ENCODE results near the gene MX2.
"Not testable (repeated sequence)": the region's sequence is repeated elsewhere in the genome, so short reads cannot be mapped to it uniquely, and the experiment has no call there.

The MX2 gene

GRCh38 chr21:41418393-41418792 is 56.6 kb downstream of the MX2 start:
- no peak for DNase-seq

GRCh38 chr21:41418956-41419680 is 57.3 kb downstream of the MX2 start:
- no peak for DNase-seq

DNA sequence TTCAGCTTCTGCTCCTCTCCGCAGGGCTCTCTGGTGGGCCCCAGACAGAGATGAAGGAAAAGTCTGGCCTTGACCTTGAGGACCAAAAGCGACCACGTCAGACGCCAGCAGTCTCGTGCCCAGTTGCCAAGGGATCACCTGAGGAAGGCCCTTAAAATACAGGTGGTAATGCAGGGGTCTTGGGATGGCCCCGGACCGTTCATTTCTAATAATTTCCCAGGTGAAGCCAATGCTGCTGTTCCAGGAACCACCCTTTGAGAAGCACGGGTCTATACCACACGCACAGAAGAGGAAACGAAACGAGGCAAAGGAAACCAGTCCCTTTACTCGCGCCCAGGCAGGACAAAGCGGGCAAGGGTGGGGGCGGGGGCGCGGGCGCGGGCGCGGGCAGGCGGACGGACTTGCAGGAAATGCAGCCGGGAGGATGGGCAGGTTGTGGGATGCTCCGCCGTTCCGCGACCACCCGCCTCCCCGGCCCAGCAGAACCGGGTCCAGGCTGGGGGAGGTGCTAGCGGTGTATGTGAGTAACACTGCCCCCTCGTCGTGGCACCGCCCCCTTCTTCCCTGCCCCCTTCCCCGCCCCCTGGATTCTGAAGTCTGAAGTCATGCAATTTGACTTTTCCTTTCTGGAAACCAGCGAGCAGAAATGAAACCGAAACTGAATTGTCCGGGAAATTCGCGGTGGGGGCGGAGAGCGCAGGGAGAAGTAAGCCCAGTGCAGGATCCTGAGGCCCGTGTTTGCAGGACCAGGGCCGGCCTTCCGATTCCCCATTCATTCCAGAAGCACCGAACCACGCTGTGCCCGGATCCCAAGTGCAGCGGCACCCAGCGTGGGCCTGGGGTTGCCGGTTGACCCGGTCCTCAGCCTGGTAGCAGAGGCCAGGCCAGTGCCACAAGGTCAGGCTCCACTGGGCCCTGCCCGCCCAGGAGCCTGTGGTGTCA is 58.4 kb downstream of the MX2 start:
- peak; percentile 86 to 94 (median 88) for DNase-seq

GRCh38 chr21:41420998-41421397 is 59.2 kb downstream of the MX2 start:
- not testable (repeated sequence) for DNase-seq

DNA sequence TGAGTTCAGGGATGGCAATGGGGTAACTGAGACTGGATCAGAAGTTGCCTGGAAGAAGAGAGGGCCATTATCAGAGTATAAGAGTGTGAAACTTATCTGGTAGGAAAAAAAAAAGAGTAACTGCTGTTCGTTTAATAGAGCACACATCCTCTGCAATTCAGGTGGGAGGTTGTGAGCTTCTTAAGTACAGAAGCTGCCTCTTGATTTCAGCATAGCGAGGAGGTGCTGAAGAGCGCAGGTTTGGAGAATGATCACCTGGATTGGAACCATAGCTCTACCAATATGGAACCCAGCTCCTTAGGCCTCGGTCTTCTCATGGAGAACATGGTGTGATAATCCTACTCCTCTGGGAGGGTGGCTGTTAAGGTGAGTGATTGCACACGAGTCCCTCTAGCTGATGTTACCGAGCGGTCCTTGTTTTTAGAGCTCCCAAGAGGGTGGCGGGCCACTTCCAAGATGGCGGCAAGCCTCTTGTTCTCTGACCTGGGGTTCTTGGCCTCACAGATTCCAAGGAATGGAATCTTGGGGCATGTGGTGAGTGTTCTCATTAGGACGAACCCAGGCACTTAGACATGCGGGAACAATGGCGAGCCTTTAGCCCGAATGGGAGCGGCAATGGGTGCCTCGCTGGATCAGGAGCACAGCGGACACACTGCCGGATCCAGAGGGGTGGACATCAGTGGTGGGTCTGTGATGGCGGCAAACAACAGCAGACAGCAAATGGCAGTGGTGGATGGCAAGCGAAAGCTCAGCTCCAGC is 60.9 kb downstream of the MX2 start:
- DNase-seq: no peak

- not testable (repeated sequence) for DNase-seq
Observed at GRCh38 chr21:41423305-41423636, 61.4 kb downstream of the MX2 start.

GRCh38 chr21:41425588-41425953 is 63.7 kb downstream of the MX2 start:
- no peak for DNase-seq

- DNase-seq: peak; percentile 43 to 74 (median 58)
Observed at GRCh38 chr21:41425954-41426675, 64.3 kb downstream of the MX2 start, which contains the start of gene MX1. TSS of gene MX1 (plus strand) at chr21:41426239. CDS start at chr21:41432071, 5,832 bp downstream.

DNA sequence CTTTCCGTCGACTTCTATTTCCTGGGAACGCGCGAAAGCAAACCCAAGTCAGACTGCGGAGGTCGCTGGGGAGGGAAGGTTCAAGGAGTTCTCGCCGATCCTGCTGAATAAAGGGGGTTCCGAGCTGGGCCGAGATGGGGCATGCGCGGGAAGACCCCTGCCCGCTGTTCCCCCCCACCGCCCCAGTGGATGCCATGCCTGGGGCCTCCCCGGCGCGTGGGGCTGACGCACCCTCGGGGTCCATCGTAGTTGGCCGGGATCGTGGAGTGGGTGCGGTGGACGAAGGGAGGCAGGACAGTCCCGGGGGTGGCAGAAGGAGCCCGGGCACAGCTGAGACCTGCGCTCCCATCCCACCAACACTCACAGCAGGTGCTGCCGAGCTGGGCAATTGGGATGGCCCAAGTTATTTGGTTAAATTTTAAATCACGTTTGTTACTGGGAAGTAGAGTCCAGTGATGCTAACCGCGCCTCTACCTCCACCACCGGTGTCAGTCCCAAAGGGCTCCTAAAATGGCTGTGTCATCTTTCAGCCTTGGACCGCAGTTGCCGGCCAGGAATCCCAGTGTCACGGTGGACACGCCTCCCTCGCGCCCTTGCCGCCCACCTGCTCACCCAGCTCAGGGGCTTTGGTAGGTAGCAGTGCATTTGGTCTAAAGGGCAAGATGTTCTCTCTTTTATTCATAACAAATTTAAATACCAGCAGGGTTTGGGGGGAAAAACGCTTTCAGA is 65.0 kb downstream of the MX2 start:
- no peak for DNase-seq

DNA sequence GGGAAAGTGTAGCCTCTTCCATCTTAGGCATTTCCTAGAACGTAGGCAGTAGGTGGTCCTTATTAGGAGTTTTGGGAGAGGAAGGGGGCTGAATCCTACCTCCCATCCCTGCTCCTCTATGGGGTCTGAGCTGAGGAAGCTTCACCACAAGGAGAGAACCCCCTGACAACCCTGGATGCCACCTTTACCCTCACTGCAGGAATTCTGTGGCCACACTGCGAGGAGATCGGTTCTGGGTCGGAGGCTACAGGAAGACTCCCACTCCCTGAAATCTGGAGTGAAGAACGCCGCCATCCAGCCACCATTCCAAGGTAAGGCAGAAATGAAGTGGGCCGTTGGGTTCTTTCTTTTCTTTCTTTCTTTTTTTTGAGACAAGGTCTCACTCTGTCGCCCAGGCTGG is 65.7 kb downstream of the MX2 start:
- no peak for DNase-seq

DNA sequence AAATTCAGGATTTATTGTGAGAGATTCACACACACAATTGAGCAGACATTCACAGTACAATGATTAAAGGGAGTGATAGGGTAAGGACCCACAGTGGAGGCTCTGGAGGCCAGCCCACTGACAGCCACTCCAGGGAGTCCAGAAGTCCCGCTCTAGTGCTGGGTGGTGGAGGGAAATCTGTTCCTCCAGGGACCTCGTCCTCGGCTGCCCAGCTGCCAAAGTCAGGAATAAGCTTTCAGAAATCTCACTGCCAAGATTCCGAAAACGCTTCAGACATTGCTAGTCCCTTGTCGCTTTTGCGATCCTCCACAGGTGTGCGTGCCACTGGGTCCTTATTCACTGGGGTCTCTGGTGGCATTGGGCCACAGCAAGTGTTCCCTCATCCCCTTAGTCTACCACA is 66.5 kb downstream of the MX2 start:
- DNase-seq: no peak

- no peak for DNase-seq
Observed at GRCh38 chr21:41428847-41429246, 67.0 kb downstream of the MX2 start.

- DNase-seq: no peak
Observed at GRCh38 chr21:41429305-41429704, 67.5 kb downstream of the MX2 start.

GRCh38 chr21:41429925-41430491 is 68.2 kb downstream of the MX2 start:
- no peak for DNase-seq

DNA sequence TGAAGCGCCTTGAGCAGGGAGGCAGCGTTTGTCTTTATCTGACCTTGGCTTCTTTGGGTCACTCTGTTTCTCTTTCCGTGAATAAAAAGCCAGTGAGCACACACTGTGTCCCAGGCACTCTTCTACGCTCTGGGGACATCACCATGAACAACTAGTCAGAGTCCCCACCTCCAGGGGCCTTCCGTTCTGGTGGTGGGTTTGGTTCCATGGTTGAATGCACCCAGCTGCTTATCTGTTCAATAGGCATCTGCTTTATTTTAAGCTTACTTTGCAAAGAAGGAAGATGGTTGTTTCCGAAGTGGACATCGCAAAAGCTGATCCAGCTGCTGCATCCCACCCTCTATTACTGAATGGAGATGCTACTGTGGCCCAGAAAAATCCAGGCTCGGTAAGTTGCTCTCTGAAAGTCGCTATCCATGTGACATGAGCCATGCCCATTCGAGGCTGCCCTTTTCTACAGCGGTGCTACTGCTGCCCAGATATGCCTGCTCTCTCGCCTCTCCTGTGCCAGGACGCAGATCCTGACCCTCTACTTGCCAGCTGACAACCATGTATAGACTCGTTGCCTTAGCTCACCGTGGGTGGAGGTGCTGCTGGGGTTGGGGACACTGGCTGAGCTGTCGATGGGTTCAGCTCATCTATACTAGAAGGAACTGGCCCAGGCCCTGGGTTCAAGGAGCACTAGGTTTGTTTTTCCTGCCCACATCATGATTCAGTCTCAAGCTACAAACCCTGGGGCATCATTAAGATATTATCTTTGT is 70.1 kb downstream of the MX2 start:
- DNase-seq: no peak

DNA sequence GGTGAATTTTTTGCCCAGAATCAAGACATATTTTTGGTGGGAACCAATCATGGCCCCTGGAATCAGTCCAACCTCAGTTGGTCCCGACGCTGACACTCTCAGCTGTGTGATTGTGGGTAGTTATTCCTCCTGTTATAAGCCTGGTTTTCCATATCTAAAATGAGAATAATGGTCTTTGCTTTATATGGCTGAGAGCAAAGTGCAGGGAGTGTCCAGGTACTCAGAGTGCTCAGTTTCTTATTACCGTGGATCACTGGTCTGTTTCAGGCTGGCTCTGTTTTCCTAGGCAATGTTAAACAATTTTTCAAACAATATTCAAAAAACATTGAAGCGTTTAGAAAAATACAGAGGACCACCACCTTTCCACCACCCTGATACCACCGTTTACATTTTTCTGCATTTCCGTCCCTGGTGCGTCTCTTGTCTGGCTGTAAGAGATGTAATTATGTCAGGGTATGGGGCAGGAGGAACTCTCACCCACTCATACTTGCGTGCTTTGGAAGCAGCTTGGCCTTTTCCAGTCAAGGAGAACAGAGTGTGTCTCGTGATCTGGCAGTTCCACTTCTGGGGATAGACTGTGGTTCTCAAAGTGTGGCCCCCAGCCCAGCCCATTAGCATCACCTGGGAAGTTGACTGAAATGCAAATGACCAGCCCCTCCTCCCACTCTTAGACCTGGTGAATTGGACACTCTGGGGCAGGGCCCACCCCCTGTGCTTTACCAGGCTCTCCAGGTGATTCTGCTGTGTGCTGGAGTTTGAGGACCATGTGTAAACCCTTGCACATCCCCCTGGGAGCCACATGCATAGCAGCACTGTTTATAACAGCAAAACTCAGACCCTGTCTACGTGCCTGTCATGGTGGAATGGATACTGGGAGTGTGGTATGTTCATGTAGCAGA is 71.0 kb downstream of the MX2 start:
- DNase-seq: no peak

DNA sequence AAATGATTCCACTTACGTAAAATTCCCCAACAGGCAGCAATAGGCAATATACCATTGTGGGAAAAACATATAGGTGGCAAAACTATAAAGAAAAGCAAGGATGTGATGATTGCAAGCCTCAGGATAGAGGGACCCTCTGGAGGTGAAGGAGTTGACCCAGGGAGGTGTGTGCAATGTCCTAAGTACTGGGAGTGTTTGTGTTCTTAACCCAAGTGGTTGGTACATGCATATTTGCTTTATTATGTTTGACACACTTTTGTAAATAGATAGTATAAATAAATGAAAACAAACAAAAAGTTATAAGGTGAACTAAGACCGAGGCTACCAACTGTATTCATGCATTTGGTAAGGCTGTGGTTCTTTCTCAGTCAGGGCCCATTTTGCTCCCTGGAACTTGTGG is 71.7 kb downstream of the MX2 start:
- DNase-seq: no peak

DNA sequence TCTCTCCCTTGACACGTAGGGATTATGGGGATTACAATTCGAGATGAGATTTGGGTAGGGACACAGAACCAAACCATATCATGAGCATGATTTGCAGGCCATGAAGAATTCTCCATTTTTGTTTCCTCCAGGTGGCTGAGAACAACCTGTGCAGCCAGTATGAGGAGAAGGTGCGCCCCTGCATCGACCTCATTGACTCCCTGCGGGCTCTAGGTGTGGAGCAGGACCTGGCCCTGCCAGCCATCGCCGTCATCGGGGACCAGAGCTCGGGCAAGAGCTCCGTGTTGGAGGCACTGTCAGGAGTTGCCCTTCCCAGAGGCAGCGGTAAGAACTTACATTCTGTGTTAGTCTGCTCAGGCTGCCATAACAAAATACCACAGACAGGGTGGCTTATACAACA is 73.9 kb downstream of the MX2 start:
- DNase-seq: no peak

DNA sequence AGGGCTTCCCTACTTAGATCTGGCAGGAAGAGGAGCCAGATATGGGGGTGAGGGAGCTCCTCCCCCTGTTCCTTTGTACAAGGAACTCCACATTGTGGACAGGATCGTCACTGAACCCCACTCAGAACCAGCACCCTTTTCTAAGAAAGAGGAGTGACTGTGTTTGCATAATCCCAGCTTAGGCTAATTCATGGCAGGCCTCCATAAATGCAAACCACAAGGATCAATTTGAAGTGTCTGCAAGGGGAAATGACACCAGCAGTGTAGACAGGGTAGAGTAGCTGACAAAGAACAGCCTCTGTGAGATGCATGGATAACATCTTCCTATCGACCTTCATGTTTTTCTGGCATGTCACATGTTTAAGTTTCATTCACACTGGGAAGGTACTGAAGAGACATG is 75.9 kb downstream of the MX2 start:
- no peak for DNase-seq

Measured in suppressor macrophage (primary cell).